Retina (tissue), 1 donor: ENCODE results near the gene DDX51.
A peak's percentile ranks its signal among the peaks of the same experiment; 100 is the strongest.
"Not testable (repeated sequence)": the region's sequence is repeated elsewhere in the genome, so short reads cannot be mapped to it uniquely, and the experiment has no call there.

ENCODE experiments used
- DNase-seq: peaks from one replicate; pipeline ENCODE4 v3.0.0-alpha.2; 2016

The DDX51 gene

GRCh38 chr12:132153501-132154340, 9.6 kb upstream of the DDX51 start:
- DNase-seq, result peak; percentile 90

- DNase-seq, result no peak
Measured at GRCh38 chr12:132152953-132153352, 8.8 kb upstream of the DDX51 start.

- DNase-seq, result no peak
Measured at GRCh38 chr12:132152411-132152821, 8.3 kb upstream of the DDX51 start.

GRCh38 chr12:132151766-132152410, 7.8 kb upstream of the DDX51 start:
- DNase-seq, result no peak

- DNase-seq, result no peak
Measured at GRCh38 chr12:132151145-132151765, 7.1 kb upstream of the DDX51 start.

- DNase-seq, result no peak
Measured at GRCh38 chr12:132150780-132151144, 6.6 kb upstream of the DDX51 start.

GRCh38 chr12:132149526-132149925, 5.4 kb upstream of the DDX51 start:
- DNase-seq, result not testable (repeated sequence)

- DNase-seq, result no peak
Measured at GRCh38 chr12:132148368-132149045, 4.4 kb upstream of the DDX51 start.

- no peak for DNase-seq
Measured at GRCh38 chr12:132147423-132148367, 3.6 kb upstream of the DDX51 start.

- no peak for DNase-seq
Measured at GRCh38 chr12:132146772-132147422, 2.8 kb upstream of the DDX51 start.

GRCh38 chr12:132146098-132146497, 2.0 kb upstream of the DDX51 start:
- DNase-seq, result no peak

- DNase-seq, result no peak
Measured at GRCh38 chr12:132145334-132145733, 1.2 kb upstream of the DDX51 start.

GRCh38 chr12:132144810-132145168, 670 bp upstream of the DDX51 start:
- DNase-seq, result peak; percentile 42

GRCh38 chr12:132143336-132144071, 615 bp downstream of the DDX51 start:
- DNase-seq, result no peak

GRCh38 chr12:132142679-132143335, 1.3 kb downstream of the DDX51 start:
- no peak for DNase-seq

- DNase-seq, result no peak
Measured at GRCh38 chr12:132141976-132142678, 2.0 kb downstream of the DDX51 start.

- DNase-seq, result no peak
Measured at GRCh38 chr12:132140918-132141841, 2.9 kb downstream of the DDX51 start.

GRCh38 chr12:132140501-132140900, 3.6 kb downstream of the DDX51 start:
- DNase-seq, result no peak

- no peak for DNase-seq
Measured at GRCh38 chr12:132139912-132140311, 4.2 kb downstream of the DDX51 start.
